Thoracic aorta (tissue), 2 donors: ENCODE measurements around the gene DMTF1. TPM values are rescaled to one million over a fixed set of nuclear protein-coding genes. Genes with fewer than 3 reads are reported as not detected.
"Not testable (repeated sequence)": the region's sequence is repeated elsewhere in the genome, so short reads cannot be mapped to it uniquely, and the experiment has no call there.

Experiments
- ATAC-seq: fragments of 150-250 bp; one replicate; pipeline ENCODE4 v1.8.0; 2017; ENCODE audit warnings: low read depth; ENCODE audit not compliant: insufficient number of reproducible peaks, low FRiP score
- DNase-seq: peaks from one replicate; pipeline ENCODE4 v3.0.0-alpha.2; 2020; ENCODE audit warnings: low spot score
- H3K27ac ChIP-seq, 2 donors: fragments of 200-600 bp; sonication (generic); 1 replicate in 1 of 2; 2 replicates in 1 of 2; pipeline ENCODE4 v1.5.1; 2016; ENCODE audit warnings: mild to moderate bottlenecking in 2 of 2, moderate library complexity in 2 of 2
- H3K27me3 ChIP-seq: fragments of 200-600 bp; sonication (generic); replicated peaks from 2 replicates; pipeline ENCODE4 v1.6.0; 2016; ENCODE audit warnings: mild to moderate bottlenecking; ENCODE audit not compliant: insufficient read depth
- H3K36me3 ChIP-seq: fragments of 200-600 bp; sonication (generic); one replicate; pipeline ENCODE4 v1.5.1; 2016
- H3K4me1 ChIP-seq, 2 donors: fragments of 200-600 bp; sonication (generic); 1 replicate in 1 of 2; 2 replicates in 1 of 2; pipeline versions ENCODE4 v1.5.1 to v1.6.0; 2016; ENCODE audit warnings: low read depth in 2 of 2, mild to moderate bottlenecking in 1 of 2; ENCODE audit not compliant: control insufficient read depth in 1 of 2
- H3K4me3 ChIP-seq: fragments of 200-600 bp; sonication (generic); 2 replicates; pipeline ENCODE4 v1.5.1; 2016; ENCODE audit warnings: mild to moderate bottlenecking
- H3K9me3 ChIP-seq: fragments of 200-600 bp; sonication (generic); 2 replicates; pipeline ENCODE4 v1.5.1; 2016
- CTCF ChIP-seq: fragments of 200-600 bp; sonication (generic); IDR thresholded peaks from one replicate; pipeline ENCODE4 v1.5.1; 2019; ENCODE audit warnings: antibody characterized with exemption
- total RNA-seq, 2 donors: library from RNA; depleted of rRNA; stranded (reverse); fragments of >200 nt; gene quantifications; one replicate each; pipeline versions ENCODE4 v1.1.0 to v1.2.3, GENCODE V29; 2016

Gene DMTF1
- total RNA-seq, 2 donors from 2014 or later: 108 to 172 TPM

- H3K27me3 ChIP-seq: no peaks in the 10 kb centered on the region
- no peaks in the 10 kb centered on the region for H3K36me3 ChIP-seq
- H3K27ac ChIP-seq: no peak overlapping the region
- no peaks in the 10 kb centered on the region for H3K9me3 ChIP-seq
- no peak overlapping the region for H3K4me3 ChIP-seq
- TF ChIP-seq CTCF: no peak
- no peak for DNase-seq
- ATAC-seq: no peak
- H3K4me1 ChIP-seq: peaks cover 6 to 10% of the 10 kb centered on the region in 2 donors
These were observed 74.2 kb downstream of the DMTF1 start for GRCh38 chr7:87226495-87226894.

GRCh38 chr7:87231258-87231657, 79.0 kb downstream of the DMTF1 start:
- H3K4me1 ChIP-seq: peaks cover 10 to 16% of the 10 kb centered on the region in 2 donors
- no peaks in the 10 kb centered on the region for H3K27me3 ChIP-seq
- H3K9me3 ChIP-seq: no peaks in the 10 kb centered on the region
- no peak overlapping the region for H3K27ac ChIP-seq
- no peak for TF ChIP-seq CTCF
- H3K36me3 ChIP-seq: no peaks in the 10 kb centered on the region
- no peak overlapping the region for H3K4me3 ChIP-seq
- DNase-seq: no peak
- ATAC-seq: no peak

GRCh38 chr7:87231711-87232110, 79.5 kb downstream of the DMTF1 start:
- no peak overlapping the region for H3K4me3 ChIP-seq
- no peak for TF ChIP-seq CTCF
- ATAC-seq (no peak), DNase-seq (no peak)
- H3K27ac ChIP-seq: no peak overlapping the region
- H3K4me1 ChIP-seq: peaks cover 10 to 16% of the 10 kb centered on the region in 2 donors
- no peaks in the 10 kb centered on the region for H3K36me3 ChIP-seq
- H3K9me3 ChIP-seq: no peaks in the 10 kb centered on the region
- H3K27me3 ChIP-seq: no peaks in the 10 kb centered on the region

GRCh38 chr7:87234949-87235348, 82.7 kb downstream of the DMTF1 start:
- Histone ChIP-seq H3K9me3 (no peaks in the 10 kb centered on the region), H3K4me3 (no peak overlapping the region), H3K27ac (no peak overlapping the region), H3K4me1 (peaks cover 10 to 16% of the 10 kb centered on the region in 2 donors), H3K27me3 (no peaks in the 10 kb centered on the region), H3K36me3 (no peaks in the 10 kb centered on the region)
- no peak for DNase-seq
- TF ChIP-seq CTCF: no peak
- ATAC-seq: no peak

- not testable (repeated sequence) for H3K9me3 ChIP-seq, H3K4me3 ChIP-seq, ATAC-seq, H3K27me3 ChIP-seq, H3K4me1 ChIP-seq, H3K27ac ChIP-seq, DNase-seq, H3K36me3 ChIP-seq
These were observed 86.3 kb downstream of the DMTF1 start for GRCh38 chr7:87238464-87239051.

- ATAC-seq, H3K9me3 ChIP-seq, DNase-seq, H3K4me3 ChIP-seq, H3K27ac ChIP-seq, H3K36me3 ChIP-seq, H3K4me1 ChIP-seq, H3K27me3 ChIP-seq: not testable (repeated sequence)
These were observed 93.4 kb downstream of the DMTF1 start for GRCh38 chr7:87245671-87246070.

Other genes starting within 250 kb of the DMTF1 start
- 10 to 100 TPM; 11.2 to 16.9 TPM for gene ELAPOR2, start 92.8 kb upstream of the DMTF1 start, total RNA-seq
- 10 to 100 TPM; 30.6 to 31.3 TPM for gene TMEM243, start 67.3 kb downstream of the DMTF1 start, total RNA-seq
- 10 to 100 TPM; 11.3 to 16.7 TPM for gene CROT, start 193.2 kb downstream of the DMTF1 start, total RNA-seq